ENCODE data around the gene TMEM108.

The TMEM108 gene

GRCh38 chr3:133371676-133372075, 333.5 kb downstream of the TMEM108 start:
- no peak for ATAC-seq (ENCODE audit: insufficient read depth, low read depth)
- TF ChIP-seq CTCF (IDR thresholded peaks at IDR 0.05; ENCODE audit: borderline replicate concordance, extremely low read depth, low read length, poor library complexity, severe bottlenecking) (no peak), EZH2 (IDR thresholded peaks at IDR 0.05; ENCODE audit: borderline replicate concordance, low read depth, low read length, severe bottlenecking) (no peak)

GRCh38 chr3:133374708-133375402, 336.7 kb downstream of the TMEM108 start:
- peaks cover 2% of the 10 kb centered on the region for H3K27me3 ChIP-seq (ENCODE audit: insufficient read depth, low read length, poor library complexity)
- DNase-seq = no peak
- H3K27ac ChIP-seq (ENCODE audit: low read length) = no peak overlapping the region

More at GRCh38 chr3:133371676-133372075, 333.5 kb downstream of the TMEM108 start:
- H3K9ac ChIP-seq (ENCODE audit: low read depth, low read length) = no peak overlapping the region
- no peaks in the 10 kb centered on the region for H3K36me3 ChIP-seq (ENCODE audit: insufficient read depth, low read length)
- H3K4me3 ChIP-seq (ENCODE audit: low read depth in 1 of 2, low read length in 2 of 2) = no peak overlapping the region
- H3K79me2 ChIP-seq (ENCODE audit: insufficient read depth, low read length) = no peaks in the 10 kb centered on the region
- no peak overlapping the region for H2AFZ ChIP-seq (ENCODE audit: low read depth, low read length)
- no peak for DNase-seq
- H3K4me1 ChIP-seq (ENCODE audit: insufficient read depth, low read length) = no peaks in the 10 kb centered on the region
- H3K27ac ChIP-seq (ENCODE audit: low read length) = no peak overlapping the region
- no peaks in the 10 kb centered on the region for H3K9me3 ChIP-seq (ENCODE audit: insufficient read depth, low read length, severe bottlenecking)
- H3K4me2 ChIP-seq (ENCODE audit: insufficient read depth, low read length) = no peak overlapping the region
- peaks cover 7% of the 10 kb centered on the region for H3K27me3 ChIP-seq (ENCODE audit: insufficient read depth, low read length, poor library complexity)
- H4K20me1 ChIP-seq (ENCODE audit: insufficient read depth, low read length) = no peaks in the 10 kb centered on the region

GRCh38 chr3:133375403-133375745, 337.2 kb downstream of the TMEM108 start:
- H3K9me3 ChIP-seq (ENCODE audit: insufficient read depth, low read length, severe bottlenecking) = no peaks in the 10 kb centered on the region
- no peak overlapping the region for H3K4me2 ChIP-seq (ENCODE audit: insufficient read depth, low read length)
- H2AFZ ChIP-seq (ENCODE audit: low read depth, low read length) = no peak overlapping the region
- H3K27ac ChIP-seq (ENCODE audit: low read length) = no peak overlapping the region
- H3K9ac ChIP-seq (ENCODE audit: low read depth, low read length) = no peak overlapping the region
- no peaks in the 10 kb centered on the region for H3K79me2 ChIP-seq (ENCODE audit: insufficient read depth, low read length)
- no peaks in the 10 kb centered on the region for H4K20me1 ChIP-seq (ENCODE audit: insufficient read depth, low read length)
- no peaks in the 10 kb centered on the region for H3K36me3 ChIP-seq (ENCODE audit: insufficient read depth, low read length)
- no peaks in the 10 kb centered on the region for H3K4me1 ChIP-seq (ENCODE audit: insufficient read depth, low read length)
- H3K27me3 ChIP-seq (ENCODE audit: insufficient read depth, low read length, poor library complexity) = peaks cover 2% of the 10 kb centered on the region
- TF ChIP-seq EZH2 (IDR thresholded peaks at IDR 0.05; ENCODE audit: borderline replicate concordance, low read depth, low read length, severe bottlenecking) = no peak
- no peak for TF ChIP-seq CTCF (IDR thresholded peaks at IDR 0.05; ENCODE audit: borderline replicate concordance, extremely low read depth, low read length, poor library complexity, severe bottlenecking)
- DNase-seq = no peak
- H3K4me3 ChIP-seq (ENCODE audit: low read depth in 1 of 2, low read length in 2 of 2) = no peak overlapping the region
- no peak for ATAC-seq (ENCODE audit: insufficient read depth, low read depth)

More at GRCh38 chr3:133374708-133375402, 336.7 kb downstream of the TMEM108 start:
- no peaks in the 10 kb centered on the region for H3K36me3 ChIP-seq (ENCODE audit: insufficient read depth, low read length)
- no peak overlapping the region for H2AFZ ChIP-seq (ENCODE audit: low read depth, low read length)
- no peak overlapping the region for H3K4me2 ChIP-seq (ENCODE audit: insufficient read depth, low read length)
- no peak for ATAC-seq (ENCODE audit: insufficient read depth, low read depth)
- H3K79me2 ChIP-seq (ENCODE audit: insufficient read depth, low read length) = no peaks in the 10 kb centered on the region
- H3K4me1 ChIP-seq (ENCODE audit: insufficient read depth, low read length) = no peaks in the 10 kb centered on the region
- no peak overlapping the region for H3K4me3 ChIP-seq (ENCODE audit: low read depth in 1 of 2, low read length in 2 of 2)
- H4K20me1 ChIP-seq (ENCODE audit: insufficient read depth, low read length) = no peaks in the 10 kb centered on the region
- H3K9me3 ChIP-seq (ENCODE audit: insufficient read depth, low read length, severe bottlenecking) = no peaks in the 10 kb centered on the region
- TF ChIP-seq CTCF (IDR thresholded peaks at IDR 0.05; ENCODE audit: borderline replicate concordance, extremely low read depth, low read length, poor library complexity, severe bottlenecking) (no peak), EZH2 (IDR thresholded peaks at IDR 0.05; ENCODE audit: borderline replicate concordance, low read depth, low read length, severe bottlenecking) (no peak)
- H3K9ac ChIP-seq (ENCODE audit: low read depth, low read length) = no peak overlapping the region

Measured in DND-41 (cell line).